ENCODE data around the gene TBC1D20. TPM values are rescaled to one million over a fixed set of nuclear protein-coding genes. Genes with fewer than 3 reads are reported as not detected.

Gene TBC1D20
- total and polyA plus RNA-seq, 4 donors, result 15.7 to 42.4 (median 27.2) TPM

GRCh38 chr20:416950-417800, 45.2 kb downstream of the TBC1D20 start:
- no peak for ATAC-seq (ENCODE audit: insufficient read depth, low FRiP score)
- WGBS, 2 donors, result 85 to 86% methylated on average over 13 of the region's 13 CpGs
- no peak for TF ChIP-seq CTCF (IDR thresholded peaks at IDR 0.05; ENCODE audit: control extremely low read depth, extremely low read depth)
- Histone ChIP-seq H3K9me3 (ENCODE audit: control insufficient read depth in 4 of 4, insufficient read depth in 3 of 4, low read length in 3 of 4) (no peaks in the 10 kb centered on the region), H3K36me3 (ENCODE audit: control insufficient read depth in 4 of 4, insufficient read depth in 4 of 4, low read length in 4 of 4) (peaks cover 6 to 45% (median 25%) of the 10 kb centered on the region in 4 donors), H3K27me3 (ENCODE audit: control insufficient read depth in 3 of 3, insufficient read depth in 3 of 3, low read length in 2 of 3) (no peaks in the 10 kb centered on the region), H3K27ac (ENCODE audit: low read depth in 1 of 2, low read length in 1 of 2) (no peak overlapping the region), H3K4me1 (ENCODE audit: control insufficient read depth in 5 of 5, insufficient read depth in 5 of 5, low read length in 5 of 5) (peaks cover 0 to 5% (median 0%) of the 10 kb centered on the region in 5 donors), H3K9ac (ENCODE audit: insufficient read depth in 1 of 2, low read length in 2 of 2) (no peak overlapping the region), H3K4me3 (no peak overlapping the region)
- no peak for DNase-seq

DNA sequence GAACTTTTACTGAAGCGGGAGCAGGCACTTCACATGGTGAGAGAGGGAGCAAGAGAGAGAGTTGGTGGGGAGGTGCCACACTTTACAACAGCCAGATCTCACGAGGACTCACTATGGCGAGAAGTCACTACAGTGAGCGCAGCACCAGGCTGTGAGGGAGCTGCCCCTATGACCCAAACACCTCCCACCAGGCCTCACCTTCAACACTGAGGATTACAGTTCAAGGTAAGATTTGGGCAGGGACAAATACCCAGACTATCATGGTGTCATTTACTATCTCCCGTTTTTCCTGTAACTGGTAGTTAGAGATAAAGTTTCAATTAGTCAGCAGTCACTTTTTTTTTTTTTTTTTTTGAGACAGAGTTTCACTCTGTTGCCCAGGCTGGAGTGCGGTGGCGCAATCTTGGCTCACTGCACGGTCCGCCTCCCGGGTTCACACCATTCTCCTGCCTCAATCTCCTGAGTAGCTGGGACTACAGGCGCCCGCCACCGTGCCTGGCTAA, 46.5 kb downstream of the TBC1D20 start:
- ATAC-seq (ENCODE audit: insufficient read depth, low FRiP score), result peak; percentile 55
- Histone ChIP-seq H3K4me1 (ENCODE audit: control insufficient read depth in 5 of 5, insufficient read depth in 5 of 5, low read length in 5 of 5) (peaks cover 0 to 5% (median 0%) of the 10 kb centered on the region in 5 donors), H3K9ac (ENCODE audit: insufficient read depth in 1 of 2, low read length in 2 of 2) (no peak overlapping the region), H3K27me3 (ENCODE audit: control insufficient read depth in 3 of 3, insufficient read depth in 3 of 3, low read length in 2 of 3) (no peaks in the 10 kb centered on the region), H3K36me3 (ENCODE audit: control insufficient read depth in 4 of 4, insufficient read depth in 4 of 4, low read length in 4 of 4) (peaks cover 4 to 33% (median 24%) of the 10 kb centered on the region in 4 donors), H3K4me3 (no peak overlapping the region), H3K27ac (ENCODE audit: low read depth in 1 of 2, low read length in 1 of 2) (peak overlapping the region in 1 of 2 donors; percentile 45), H3K9me3 (ENCODE audit: control insufficient read depth in 4 of 4, insufficient read depth in 3 of 4, low read length in 3 of 4) (no peaks in the 10 kb centered on the region)
- TF ChIP-seq CTCF (IDR thresholded peaks at IDR 0.05; ENCODE audit: control extremely low read depth, extremely low read depth), result no peak
- WGBS, 2 donors, result 57 to 63% methylated on average over 13 of the region's 13 CpGs
- DNase-seq, result no peak

GRCh38 chr20:414161-414560, 48.2 kb downstream of the TBC1D20 start:
- H3K36me3 ChIP-seq (ENCODE audit: control insufficient read depth in 4 of 4, insufficient read depth in 4 of 4, low read length in 4 of 4), result peaks cover 3 to 27% (median 21%) of the 10 kb centered on the region in 4 donors
- H3K27me3 ChIP-seq (ENCODE audit: control insufficient read depth in 3 of 3, insufficient read depth in 3 of 3, low read length in 2 of 3), result no peaks in the 10 kb centered on the region
- 86 to 89% methylated on average over 2 of the region's 2 CpGs for WGBS, 2 donors
- H3K27ac ChIP-seq (ENCODE audit: low read depth in 1 of 2, low read length in 1 of 2), result no peak overlapping the region
- no peaks in the 10 kb centered on the region for H3K9me3 ChIP-seq (ENCODE audit: control insufficient read depth in 4 of 4, insufficient read depth in 3 of 4, low read length in 3 of 4)
- DNase-seq (peak in 1 of 3 donors; percentile 30), ATAC-seq (ENCODE audit: insufficient read depth, low FRiP score) (no peak)
- TF ChIP-seq CTCF (IDR thresholded peaks at IDR 0.05; ENCODE audit: control extremely low read depth, extremely low read depth), result no peak
- no peak overlapping the region for H3K9ac ChIP-seq (ENCODE audit: insufficient read depth in 1 of 2, low read length in 2 of 2)
- peaks cover 6 to 12% (median 8%) of the 10 kb centered on the region in 5 donors for H3K4me1 ChIP-seq (ENCODE audit: control insufficient read depth in 5 of 5, insufficient read depth in 5 of 5, low read length in 5 of 5)
- no peak overlapping the region for H3K4me3 ChIP-seq

All from lung (tissue), 12 donors.